Breast epithelium (tissue), 3 donors: ENCODE results near the gene HDC.

Experiments used
- POLR2A ChIP-seq: fragments of 450-650 bp; IDR thresholded peaks from one replicate; pipeline ENCODE4 v1.6.1; 2016; ENCODE audit warnings: antibody characterized with exemption, mild to moderate bottlenecking, moderate library complexity
- POLR2AphosphoS5 ChIP-seq, 3 donors: sonication (generic); formaldehyde crosslinking; IDR thresholded peaks; one replicate each; pipeline ENCODE4 v1.6.1; 2017; ENCODE audit warnings: antibody characterized with exemption in 3 of 3
- TF ChIP-seq, protein P1 (sequence below), 3 donors: fragments of 450-650 bp; IDR thresholded peaks; one replicate each; pipeline ENCODE4 v1.5.1; 2016 to 2017; ENCODE audit warnings: antibody characterized with exemption in 3 of 3, mild to moderate bottlenecking in 3 of 3, moderate library complexity in 3 of 3

GRCh38 chr15:50265620-50266019 lies at the start of gene HDC:
- TF ChIP-seq, protein P1, sequence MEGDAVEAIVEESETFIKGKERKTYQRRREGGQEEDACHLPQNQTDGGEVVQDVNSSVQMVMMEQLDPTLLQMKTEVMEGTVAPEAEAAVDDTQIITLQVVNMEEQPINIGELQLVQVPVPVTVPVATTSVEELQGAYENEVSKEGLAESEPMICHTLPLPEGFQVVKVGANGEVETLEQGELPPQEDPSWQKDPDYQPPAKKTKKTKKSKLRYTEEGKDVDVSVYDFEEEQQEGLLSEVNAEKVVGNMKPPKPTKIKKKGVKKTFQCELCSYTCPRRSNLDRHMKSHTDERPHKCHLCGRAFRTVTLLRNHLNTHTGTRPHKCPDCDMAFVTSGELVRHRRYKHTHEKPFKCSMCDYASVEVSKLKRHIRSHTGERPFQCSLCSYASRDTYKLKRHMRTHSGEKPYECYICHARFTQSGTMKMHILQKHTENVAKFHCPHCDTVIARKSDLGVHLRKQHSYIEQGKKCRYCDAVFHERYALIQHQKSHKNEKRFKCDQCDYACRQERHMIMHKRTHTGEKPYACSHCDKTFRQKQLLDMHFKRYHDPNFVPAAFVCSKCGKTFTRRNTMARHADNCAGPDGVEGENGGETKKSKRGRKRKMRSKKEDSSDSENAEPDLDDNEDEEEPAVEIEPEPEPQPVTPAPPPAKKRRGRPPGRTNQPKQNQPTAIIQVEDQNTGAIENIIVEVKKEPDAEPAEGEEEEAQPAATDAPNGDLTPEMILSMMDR (IDR thresholded peaks at IDR 0.05), result no peak
- TF ChIP-seq POLR2A (no peak), POLR2AphosphoS5 (IDR thresholded peaks at IDR 0.05) (no peak)
